HK-2 (cell line): ENCODE measurements around the gene GOSR1.
"Not testable (repeated sequence)": the region's sequence is repeated elsewhere in the genome, so short reads cannot be mapped to it uniquely, and the experiment has no call there.

ENCODE experiments used
- DNase-seq: peaks from one replicate; pipeline ENCODE4 v3.0.0-alpha.2; 2018; ENCODE audit not compliant: unreplicated experiment

GOSR1 gene

GRCh38 chr17:30505868-30506417 is 28.7 kb downstream of the GOSR1 start:
- DNase-seq = no peak

DNA sequence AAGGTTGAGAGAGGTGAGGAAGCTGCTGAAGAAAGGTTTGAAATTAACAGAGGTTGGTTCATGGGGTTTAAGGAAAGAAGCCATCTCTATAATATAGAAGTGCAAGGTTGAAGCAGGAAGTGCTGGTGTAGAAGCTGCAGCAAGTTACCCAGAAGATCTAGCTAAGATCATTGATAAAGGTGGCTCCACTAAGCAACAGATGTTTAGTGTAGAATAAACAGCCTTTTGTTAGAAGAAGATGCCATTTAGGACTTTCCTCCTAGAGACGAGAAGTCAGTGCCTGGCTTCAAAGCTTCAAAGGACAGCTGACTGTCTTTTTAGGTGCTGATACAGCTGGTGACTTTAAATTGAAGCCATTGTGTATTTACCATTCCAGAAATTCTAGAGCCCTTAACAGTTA is 29.3 kb downstream of the GOSR1 start:
- no peak for DNase-seq

DNA sequence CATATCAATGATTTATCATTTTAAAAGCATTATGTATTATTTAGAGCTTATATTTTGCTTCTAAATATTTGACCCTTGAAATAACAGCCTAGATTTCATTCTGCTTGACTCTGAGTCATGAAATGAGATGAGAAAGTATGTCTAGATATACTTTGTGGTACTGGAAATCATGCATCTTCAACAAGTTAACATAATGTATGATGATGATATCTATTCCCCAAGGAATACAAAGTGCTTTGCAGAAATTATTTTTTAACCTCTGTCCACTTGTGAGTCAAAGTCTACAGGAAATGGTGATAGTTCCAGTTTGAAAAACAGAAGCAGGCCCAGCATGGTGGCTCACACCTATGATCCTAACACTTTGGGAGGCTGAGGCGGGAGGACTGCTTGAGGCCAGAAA is 36.1 kb downstream of the GOSR1 start:
- DNase-seq = no peak

DNA sequence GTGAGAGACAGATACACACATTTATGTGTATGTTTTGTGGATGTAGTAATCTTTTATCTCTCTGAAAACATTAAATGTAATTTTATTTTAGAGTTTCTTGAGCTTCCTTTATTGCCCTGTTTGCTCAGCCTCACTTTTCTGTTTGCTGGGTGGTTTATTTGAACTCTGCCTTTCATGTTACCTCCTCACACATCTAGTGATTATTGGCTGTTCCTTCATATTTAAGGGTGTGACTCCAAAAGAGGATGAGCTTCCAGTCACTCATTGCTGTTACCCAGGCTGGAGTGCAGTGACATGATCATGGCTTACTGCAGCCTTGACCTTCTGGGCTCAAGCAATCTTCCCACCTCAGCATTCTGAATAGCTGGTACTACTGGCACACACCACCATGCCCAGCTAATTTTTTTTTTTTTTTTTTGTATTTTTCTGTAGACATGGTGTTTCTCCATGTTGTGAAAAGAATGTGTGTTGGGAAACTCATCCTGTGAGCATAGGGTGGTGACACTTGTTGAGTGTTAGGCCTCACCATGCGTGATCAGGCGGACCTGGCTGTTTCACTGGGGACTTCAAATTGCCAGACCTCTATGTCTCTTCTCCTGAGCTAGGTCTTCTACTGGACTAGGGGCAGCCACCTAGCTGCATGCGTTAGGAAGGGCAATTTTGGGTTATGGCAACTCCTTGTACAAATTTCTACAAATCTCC is 37.8 kb downstream of the GOSR1 start:
- no peak for DNase-seq

- DNase-seq = no peak
Measured at GRCh38 chr17:30517786-30518185, 40.6 kb downstream of the GOSR1 start.

DNA sequence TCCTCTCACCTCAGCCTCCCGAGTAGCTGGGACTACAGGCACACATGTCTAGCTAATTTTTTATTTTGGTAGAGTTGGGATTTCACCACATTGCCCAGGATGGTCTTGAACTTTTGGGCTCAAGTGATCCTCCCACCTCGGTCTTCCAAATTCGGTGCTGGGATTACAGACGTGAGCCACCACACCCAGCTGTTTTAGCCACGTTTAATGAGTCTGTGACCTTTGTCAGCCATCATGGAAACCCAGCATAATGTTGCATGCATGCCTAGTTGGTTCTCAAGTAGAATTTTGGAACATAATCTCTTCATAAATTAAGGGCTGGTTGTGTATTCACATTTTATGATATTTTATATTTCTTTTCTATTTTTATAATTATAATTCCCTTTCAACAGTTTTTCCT is 42.0 kb downstream of the GOSR1 start:
- DNase-seq = no peak

GRCh38 chr17:30519707-30520106 is 42.5 kb downstream of the GOSR1 start:
- DNase-seq = no peak

GRCh38 chr17:30520436-30520835 is 43.2 kb downstream of the GOSR1 start:
- DNase-seq = no peak

- no peak for DNase-seq
Measured at GRCh38 chr17:30520882-30521281, 43.7 kb downstream of the GOSR1 start.

DNA sequence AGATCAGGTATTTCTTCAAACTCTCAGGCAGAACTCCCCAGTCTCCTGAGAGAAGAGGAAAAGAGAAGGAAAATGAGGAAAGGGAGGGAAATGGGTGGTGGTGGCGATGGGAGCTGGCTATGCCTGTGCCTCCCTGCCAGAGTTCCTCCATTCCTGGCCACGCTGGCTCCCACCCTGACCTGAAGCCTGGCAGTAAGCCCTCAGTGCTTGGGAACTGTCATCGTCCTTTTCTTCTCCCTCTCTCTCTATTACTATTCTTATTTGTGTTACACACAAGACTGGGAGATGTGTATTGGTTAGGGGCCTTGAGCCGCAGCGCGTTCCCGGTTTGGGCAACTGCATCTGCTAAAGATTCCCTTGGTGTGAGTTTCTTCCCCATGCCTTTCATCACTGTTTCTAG is 44.6 kb downstream of the GOSR1 start:
- DNase-seq = no peak

DNA sequence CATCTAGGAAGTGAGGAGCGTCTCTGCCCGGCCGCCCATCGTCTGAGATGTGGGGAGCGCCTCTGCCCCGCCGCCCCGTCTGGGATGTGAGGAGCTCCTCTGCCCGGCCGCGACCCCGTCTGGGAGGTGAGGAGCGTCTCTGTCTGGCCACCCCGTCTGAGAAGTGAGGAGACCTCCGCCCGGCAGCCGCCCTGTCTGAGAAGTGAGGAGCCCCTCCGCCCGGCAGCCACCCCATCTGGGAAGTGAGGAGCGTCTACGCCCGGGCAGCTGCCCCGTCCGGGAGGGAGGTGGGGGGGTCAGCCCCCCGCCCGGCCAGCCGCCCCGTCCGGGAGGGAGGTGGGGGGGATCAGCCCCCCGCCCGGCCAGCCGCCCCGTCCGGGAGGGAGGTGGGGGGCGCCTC is 46.0 kb downstream of the GOSR1 start:
- DNase-seq = not testable (repeated sequence)

GRCh38 chr17:30524847-30525246 is 47.6 kb downstream of the GOSR1 start:
- no peak for DNase-seq

GRCh38 chr17:30526401-30526800 is 49.2 kb downstream of the GOSR1 start:
- DNase-seq = no peak

DNA sequence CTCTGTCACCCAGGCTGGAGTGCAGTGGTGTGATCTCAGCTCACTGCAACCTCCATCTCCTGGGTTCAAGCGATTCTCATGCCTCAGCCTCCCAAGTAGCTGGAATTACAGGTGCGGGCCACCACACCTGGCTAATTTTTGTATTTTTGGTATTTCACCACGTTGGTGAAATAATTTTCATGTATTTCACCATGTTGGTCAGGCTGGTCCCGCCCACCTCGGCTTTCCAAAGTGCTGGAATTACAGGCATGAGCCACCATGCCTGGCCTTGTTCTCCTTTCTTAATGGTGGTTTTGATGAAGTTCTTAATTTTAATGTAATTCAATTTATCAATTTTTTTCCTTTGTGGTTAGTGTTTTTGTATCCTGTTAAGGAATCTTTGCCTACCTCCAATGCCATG is 51.5 kb downstream of the GOSR1 start:
- not testable (repeated sequence) for DNase-seq

DNA sequence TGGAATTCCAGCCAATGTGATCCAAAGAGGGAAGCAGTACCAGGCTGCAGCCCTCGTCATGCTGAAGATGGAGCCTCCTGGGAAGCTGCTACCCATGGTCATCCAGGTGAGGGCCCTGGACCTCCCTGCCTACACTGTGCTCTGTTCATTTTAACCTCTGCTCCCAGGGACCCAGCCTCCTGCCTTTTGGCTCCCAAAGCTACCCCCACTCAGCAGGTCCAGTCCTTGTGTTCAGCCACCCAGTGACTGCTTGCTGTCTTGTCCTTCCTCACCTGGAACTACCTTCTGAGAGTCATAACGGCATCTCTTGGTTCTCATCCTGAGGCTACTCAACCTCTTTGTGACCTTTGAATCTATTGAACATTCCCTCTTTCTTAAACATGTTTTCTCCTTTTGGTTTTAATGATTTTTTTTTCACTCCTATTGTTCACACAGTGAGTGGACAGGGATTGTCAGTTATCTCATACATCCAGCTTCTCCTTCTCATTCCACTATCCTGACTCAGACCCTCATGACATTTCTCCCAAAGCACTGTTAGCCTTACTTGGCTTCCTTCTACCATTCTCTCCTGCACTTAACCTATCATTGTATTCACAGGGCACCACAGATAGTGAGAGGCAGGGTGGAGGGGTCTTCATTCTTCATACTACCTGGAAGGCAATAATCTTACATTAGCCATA is 53.3 kb downstream of the GOSR1 start:
- no peak for DNase-seq

- DNase-seq = no peak
Measured at GRCh38 chr17:30532871-30533270, 55.7 kb downstream of the GOSR1 start.

DNA sequence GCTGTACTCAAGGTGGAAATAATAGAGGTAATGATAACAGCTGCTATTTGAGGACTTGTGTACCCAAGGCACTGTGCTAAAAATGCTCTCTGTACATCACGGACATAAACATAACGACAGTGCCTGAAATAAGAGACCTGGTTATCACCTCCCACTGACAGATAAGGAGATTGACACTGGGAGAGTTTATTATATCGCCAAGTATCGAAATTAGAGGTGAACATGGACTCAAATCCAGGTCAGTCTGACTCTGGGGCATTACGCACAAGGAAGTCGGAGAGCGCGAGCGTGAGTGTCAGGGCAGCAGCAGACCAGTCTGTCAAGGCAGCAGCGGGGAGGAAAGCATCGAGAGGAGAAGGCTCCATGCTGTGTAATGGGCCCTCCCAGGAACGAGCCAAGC is 57.1 kb downstream of the GOSR1 start:
- no peak for DNase-seq

DNA sequence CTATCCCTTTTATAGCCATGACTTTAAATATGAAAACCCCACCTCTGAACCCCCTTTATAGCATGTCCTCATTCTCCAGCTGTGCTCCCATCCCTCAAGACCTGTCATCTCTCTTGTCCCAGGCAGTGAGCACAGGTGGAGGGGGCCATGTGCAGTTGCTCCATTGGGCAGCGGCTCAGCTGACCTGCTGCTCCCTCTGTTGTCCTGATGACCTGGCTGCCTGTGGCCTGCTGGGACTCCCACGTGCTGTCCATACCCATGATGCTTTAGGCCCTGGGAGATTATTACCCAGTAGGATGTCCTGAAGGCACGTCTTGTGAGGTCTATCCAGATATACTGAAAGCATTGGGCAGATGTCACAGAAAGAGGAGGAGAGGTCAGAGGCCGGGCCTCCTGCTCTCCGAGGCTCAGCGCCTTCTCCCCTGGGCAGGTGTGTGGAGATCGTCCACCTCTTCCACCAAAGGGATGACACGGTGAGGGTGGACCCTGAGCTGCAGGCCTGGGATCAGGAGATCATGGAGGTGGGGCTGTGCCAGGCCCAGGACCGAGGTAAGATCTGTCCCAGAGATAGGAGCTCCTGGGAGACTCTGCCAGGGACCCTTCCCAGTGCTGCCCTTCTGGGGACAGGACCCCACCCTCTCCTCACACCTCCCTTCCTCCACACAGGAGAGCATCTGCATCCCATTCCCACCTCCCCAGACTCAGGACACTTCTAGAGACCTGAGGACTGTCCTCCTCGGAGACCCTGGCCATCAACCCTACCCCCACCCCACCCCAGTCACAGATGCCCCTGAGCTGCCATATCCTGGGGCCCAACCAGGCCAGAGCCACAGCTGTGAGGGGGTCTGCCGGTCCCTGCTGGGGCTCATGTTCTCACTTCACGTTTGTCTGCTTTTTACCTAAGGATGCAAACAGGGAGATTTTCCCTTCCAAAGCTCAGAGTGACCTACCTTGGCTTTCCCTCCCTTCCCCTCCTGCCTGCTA is 58.0 kb downstream of the GOSR1 start:
- no peak for DNase-seq

- DNase-seq = not testable (repeated sequence)
Measured at GRCh38 chr17:30536846-30537245, 59.6 kb downstream of the GOSR1 start.

GRCh38 chr17:30537667-30538066 is 60.5 kb downstream of the GOSR1 start:
- not testable (repeated sequence) for DNase-seq

DNA sequence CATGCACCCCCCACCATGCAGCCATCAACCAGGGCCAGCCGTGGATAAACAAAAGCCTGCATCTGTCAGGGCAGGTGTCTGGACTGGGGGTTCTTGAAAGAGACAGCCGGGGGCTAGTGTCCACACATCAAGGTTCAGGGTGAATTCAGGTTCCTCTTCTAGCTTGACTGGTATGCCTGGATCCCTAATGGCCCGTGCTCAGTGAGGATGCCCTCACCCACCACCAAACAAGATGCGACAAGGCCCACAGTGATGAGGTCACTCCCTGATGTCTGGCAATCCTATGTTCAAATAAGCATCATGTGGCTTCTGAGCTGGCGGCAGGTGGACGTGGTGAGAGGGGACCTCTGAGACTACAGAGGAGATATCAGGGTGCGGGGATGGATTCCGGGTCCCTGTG is 64.6 kb downstream of the GOSR1 start:
- no peak for DNase-seq

GRCh38 chr17:30543456-30543855 is 66.2 kb downstream of the GOSR1 start:
- no peak for DNase-seq
